Measurements from ENCODE around the gene KERA. TPM values are rescaled to one million over a fixed set of nuclear protein-coding genes. Genes with fewer than 3 reads are reported as not detected.

The KERA gene
- total and polyA plus RNA-seq, 2 experiments from 2014 or later = not detected

DNA sequence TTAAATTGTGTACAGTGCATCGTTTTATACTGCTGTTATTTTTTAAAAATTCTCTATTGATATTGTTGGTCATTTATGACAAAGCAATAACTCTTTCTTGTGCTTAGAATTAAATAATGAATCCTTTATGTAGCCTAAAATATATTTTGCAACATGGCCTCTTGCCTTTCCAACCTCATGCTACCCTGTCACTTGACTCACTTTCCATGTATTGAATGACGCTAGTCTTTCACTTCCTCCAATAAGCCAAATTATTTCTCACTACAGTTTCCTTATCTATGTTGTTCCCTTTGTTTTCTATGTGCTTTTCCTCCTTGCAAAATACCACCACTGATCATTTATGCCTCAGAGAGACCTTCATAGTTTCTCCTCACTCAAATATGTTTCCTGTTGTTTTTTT, 36.7 kb downstream of the KERA start:
- no peaks in the 10 kb centered on the region for H3K27me3 ChIP-seq (ENCODE audit: insufficient read depth)
- no peak for TF ChIP-seq ZNF331 (CRISPR knock-in tag; IDR thresholded peaks at IDR 0.05; ENCODE audit: low read depth)
- TF ChIP-seq POLR2AphosphoS5 (IDR thresholded peaks at IDR 0.05; ENCODE audit: low read depth) = no peak
- no peak for TF ChIP-seq CREB1 (CRISPR knock-in tag; IDR thresholded peaks at IDR 0.05; ENCODE audit: low read depth)
- TF ChIP-seq, protein P1, sequence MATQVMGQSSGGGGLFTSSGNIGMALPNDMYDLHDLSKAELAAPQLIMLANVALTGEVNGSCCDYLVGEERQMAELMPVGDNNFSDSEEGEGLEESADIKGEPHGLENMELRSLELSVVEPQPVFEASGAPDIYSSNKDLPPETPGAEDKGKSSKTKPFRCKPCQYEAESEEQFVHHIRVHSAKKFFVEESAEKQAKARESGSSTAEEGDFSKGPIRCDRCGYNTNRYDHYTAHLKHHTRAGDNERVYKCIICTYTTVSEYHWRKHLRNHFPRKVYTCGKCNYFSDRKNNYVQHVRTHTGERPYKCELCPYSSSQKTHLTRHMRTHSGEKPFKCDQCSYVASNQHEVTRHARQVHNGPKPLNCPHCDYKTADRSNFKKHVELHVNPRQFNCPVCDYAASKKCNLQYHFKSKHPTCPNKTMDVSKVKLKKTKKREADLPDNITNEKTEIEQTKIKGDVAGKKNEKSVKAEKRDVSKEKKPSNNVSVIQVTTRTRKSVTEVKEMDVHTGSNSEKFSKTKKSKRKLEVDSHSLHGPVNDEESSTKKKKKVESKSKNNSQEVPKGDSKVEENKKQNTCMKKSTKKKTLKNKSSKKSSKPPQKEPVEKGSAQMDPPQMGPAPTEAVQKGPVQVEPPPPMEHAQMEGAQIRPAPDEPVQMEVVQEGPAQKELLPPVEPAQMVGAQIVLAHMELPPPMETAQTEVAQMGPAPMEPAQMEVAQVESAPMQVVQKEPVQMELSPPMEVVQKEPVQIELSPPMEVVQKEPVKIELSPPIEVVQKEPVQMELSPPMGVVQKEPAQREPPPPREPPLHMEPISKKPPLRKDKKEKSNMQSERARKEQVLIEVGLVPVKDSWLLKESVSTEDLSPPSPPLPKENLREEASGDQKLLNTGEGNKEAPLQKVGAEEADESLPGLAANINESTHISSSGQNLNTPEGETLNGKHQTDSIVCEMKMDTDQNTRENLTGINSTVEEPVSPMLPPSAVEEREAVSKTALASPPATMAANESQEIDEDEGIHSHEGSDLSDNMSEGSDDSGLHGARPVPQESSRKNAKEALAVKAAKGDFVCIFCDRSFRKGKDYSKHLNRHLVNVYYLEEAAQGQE (IDR thresholded peaks at IDR 0.05; ENCODE audit: unreplicated experiment) = no peak
- TF ChIP-seq EZH2 (IDR thresholded peaks at IDR 0.05; ENCODE audit: low read depth, unreplicated experiment) = no peak
- no peak for TF ChIP-seq JUNB (IDR thresholded peaks at IDR 0.05; ENCODE audit: unreplicated experiment)
- TF ChIP-seq STAT1 (IDR thresholded peaks at IDR 0.05; ENCODE audit: unreplicated experiment) = no peak
- TF ChIP-seq, protein P2, sequence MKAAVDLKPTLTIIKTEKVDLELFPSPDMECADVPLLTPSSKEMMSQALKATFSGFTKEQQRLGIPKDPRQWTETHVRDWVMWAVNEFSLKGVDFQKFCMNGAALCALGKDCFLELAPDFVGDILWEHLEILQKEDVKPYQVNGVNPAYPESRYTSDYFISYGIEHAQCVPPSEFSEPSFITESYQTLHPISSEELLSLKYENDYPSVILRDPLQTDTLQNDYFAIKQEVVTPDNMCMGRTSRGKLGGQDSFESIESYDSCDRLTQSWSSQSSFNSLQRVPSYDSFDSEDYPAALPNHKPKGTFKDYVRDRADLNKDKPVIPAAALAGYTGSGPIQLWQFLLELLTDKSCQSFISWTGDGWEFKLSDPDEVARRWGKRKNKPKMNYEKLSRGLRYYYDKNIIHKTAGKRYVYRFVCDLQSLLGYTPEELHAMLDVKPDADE (IDR thresholded peaks at IDR 0.05) = no peak
- TF ChIP-seq, protein P3, sequence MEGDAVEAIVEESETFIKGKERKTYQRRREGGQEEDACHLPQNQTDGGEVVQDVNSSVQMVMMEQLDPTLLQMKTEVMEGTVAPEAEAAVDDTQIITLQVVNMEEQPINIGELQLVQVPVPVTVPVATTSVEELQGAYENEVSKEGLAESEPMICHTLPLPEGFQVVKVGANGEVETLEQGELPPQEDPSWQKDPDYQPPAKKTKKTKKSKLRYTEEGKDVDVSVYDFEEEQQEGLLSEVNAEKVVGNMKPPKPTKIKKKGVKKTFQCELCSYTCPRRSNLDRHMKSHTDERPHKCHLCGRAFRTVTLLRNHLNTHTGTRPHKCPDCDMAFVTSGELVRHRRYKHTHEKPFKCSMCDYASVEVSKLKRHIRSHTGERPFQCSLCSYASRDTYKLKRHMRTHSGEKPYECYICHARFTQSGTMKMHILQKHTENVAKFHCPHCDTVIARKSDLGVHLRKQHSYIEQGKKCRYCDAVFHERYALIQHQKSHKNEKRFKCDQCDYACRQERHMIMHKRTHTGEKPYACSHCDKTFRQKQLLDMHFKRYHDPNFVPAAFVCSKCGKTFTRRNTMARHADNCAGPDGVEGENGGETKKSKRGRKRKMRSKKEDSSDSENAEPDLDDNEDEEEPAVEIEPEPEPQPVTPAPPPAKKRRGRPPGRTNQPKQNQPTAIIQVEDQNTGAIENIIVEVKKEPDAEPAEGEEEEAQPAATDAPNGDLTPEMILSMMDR (conservative IDR thresholded peaks at IDR 0.05; ENCODE audit: low read depth in 2 of 2) = no peak
- TF ChIP-seq, protein P4, sequence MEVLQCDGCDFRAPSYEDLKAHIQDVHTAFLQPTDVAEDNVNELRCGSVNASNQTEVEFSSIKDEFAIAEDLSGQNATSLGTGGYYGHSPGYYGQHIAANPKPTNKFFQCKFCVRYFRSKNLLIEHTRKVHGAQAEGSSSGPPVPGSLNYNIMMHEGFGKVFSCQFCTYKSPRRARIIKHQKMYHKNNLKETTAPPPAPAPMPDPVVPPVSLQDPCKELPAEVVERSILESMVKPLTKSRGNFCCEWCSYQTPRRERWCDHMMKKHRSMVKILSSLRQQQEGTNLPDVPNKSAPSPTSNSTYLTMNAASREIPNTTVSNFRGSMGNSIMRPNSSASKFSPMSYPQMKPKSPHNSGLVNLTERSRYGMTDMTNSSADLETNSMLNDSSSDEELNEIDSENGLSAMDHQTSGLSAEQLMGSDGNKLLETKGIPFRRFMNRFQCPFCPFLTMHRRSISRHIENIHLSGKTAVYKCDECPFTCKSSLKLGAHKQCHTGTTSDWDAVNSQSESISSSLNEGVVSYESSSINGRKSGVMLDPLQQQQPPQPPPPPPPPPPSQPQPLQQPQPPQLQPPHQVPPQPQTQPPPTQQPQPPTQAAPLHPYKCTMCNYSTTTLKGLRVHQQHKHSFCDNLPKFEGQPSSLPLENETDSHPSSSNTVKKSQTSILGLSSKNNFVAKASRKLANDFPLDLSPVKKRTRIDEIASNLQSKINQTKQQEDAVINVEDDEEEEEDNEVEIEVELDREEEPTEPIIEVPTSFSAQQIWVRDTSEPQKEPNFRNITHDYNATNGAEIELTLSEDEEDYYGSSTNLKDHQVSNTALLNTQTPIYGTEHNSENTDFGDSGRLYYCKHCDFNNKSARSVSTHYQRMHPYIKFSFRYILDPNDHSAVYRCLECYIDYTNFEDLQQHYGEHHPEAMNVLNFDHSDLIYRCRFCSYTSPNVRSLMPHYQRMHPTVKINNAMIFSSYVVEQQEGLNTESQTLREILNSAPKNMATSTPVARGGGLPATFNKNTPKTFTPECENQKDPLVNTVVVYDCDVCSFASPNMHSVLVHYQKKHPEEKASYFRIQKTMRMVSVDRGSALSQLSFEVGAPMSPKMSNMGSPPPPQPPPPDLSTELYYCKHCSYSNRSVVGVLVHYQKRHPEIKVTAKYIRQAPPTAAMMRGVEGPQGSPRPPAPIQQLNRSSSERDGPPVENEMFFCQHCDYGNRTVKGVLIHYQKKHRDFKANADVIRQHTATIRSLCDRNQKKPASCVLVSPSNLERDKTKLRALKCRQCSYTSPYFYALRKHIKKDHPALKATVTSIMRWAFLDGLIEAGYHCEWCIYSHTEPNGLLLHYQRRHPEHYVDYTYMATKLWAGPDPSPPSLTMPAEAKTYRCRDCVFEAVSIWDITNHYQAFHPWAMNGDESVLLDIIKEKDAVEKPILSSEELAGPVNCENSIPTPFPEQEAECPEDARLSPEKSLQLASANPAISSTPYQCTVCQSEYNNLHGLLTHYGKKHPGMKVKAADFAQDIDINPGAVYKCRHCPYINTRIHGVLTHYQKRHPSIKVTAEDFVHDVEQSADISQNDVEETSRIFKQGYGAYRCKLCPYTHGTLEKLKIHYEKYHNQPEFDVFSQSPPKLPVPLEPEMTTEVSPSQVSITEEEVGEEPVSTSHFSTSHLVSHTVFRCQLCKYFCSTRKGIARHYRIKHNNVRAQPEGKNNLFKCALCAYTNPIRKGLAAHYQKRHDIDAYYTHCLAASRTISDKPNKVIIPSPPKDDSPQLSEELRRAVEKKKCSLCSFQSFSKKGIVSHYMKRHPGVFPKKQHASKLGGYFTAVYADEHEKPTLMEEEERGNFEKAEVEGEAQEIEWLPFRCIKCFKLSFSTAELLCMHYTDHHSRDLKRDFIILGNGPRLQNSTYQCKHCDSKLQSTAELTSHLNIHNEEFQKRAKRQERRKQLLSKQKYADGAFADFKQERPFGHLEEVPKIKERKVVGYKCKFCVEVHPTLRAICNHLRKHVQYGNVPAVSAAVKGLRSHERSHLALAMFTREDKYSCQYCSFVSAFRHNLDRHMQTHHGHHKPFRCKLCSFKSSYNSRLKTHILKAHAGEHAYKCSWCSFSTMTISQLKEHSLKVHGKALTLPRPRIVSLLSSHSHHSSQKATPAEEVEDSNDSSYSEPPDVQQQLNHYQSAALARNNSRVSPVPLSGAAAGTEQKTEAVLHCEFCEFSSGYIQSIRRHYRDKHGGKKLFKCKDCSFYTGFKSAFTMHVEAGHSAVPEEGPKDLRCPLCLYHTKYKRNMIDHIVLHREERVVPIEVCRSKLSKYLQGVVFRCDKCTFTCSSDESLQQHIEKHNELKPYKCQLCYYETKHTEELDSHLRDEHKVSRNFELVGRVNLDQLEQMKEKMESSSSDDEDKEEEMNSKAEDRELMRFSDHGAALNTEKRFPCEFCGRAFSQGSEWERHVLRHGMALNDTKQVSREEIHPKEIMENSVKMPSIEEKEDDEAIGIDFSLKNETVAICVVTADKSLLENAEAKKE (CRISPR knock-in tag; IDR thresholded peaks at IDR 0.05) = no peak
- no peak for TF ChIP-seq ZNF114 (CRISPR knock-in tag; IDR thresholded peaks at IDR 0.05)
- no peak for TF ChIP-seq EZH2phosphoT487 (IDR thresholded peaks at IDR 0.05; ENCODE audit: unreplicated experiment)
- no peak for TF ChIP-seq NANOG (IDR thresholded peaks at IDR 0.05; ENCODE audit: borderline replicate concordance)
- Mint-ChIP-seq H3K27ac (no peak overlapping the region), H3K4me3 (no peak overlapping the region), H3K27me3 (ENCODE audit: insufficient read depth, low read depth, poor library complexity) (peaks cover 2% of the 10 kb centered on the region), H3K36me3 (ENCODE audit: low read depth) (no peaks in the 10 kb centered on the region), H3K9me3 (no peaks in the 10 kb centered on the region; the same call in 2 of the 3 replicates), H3K4me1 (no peaks in the 10 kb centered on the region)
- no peak overlapping the region for H3K27ac ChIP-seq (ENCODE audit: low read depth)
- H3F3A ChIP-seq (replicated peaks; ENCODE audit: low read depth) = no peaks in the 10 kb centered on the region
- ATAC-seq (no peak), DNase-seq (ENCODE audit: low spot score) (no peak)
- H3K36me3 ChIP-seq (ENCODE audit: insufficient read depth) = no peaks in the 10 kb centered on the region
- H3K4me2 ChIP-seq = no peak overlapping the region
- no peak overlapping the region for H3K4me3 ChIP-seq
- H3K9me2 ChIP-seq (ENCODE audit: insufficient read depth) = no peaks in the 10 kb centered on the region; the same call in none of the 2 replicates
- H2AFZ ChIP-seq = no peak overlapping the region
- H4K20me1 ChIP-seq (replicated peaks; ENCODE audit: insufficient read depth) = no peaks in the 10 kb centered on the region
- H3K4me1 ChIP-seq (ENCODE audit: insufficient read depth) = no peaks in the 10 kb centered on the region
- H3K79me2 ChIP-seq (replicated peaks; ENCODE audit: insufficient read depth) = no peaks in the 10 kb centered on the region
